ENCODE results near the gene GRHPR.

GRCh38 chr9:37392272-37392671 is 30.2 kb upstream of the GRHPR start:
- TF ChIP-seq, protein P1, sequence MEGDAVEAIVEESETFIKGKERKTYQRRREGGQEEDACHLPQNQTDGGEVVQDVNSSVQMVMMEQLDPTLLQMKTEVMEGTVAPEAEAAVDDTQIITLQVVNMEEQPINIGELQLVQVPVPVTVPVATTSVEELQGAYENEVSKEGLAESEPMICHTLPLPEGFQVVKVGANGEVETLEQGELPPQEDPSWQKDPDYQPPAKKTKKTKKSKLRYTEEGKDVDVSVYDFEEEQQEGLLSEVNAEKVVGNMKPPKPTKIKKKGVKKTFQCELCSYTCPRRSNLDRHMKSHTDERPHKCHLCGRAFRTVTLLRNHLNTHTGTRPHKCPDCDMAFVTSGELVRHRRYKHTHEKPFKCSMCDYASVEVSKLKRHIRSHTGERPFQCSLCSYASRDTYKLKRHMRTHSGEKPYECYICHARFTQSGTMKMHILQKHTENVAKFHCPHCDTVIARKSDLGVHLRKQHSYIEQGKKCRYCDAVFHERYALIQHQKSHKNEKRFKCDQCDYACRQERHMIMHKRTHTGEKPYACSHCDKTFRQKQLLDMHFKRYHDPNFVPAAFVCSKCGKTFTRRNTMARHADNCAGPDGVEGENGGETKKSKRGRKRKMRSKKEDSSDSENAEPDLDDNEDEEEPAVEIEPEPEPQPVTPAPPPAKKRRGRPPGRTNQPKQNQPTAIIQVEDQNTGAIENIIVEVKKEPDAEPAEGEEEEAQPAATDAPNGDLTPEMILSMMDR (IDR thresholded peaks at IDR 0.05) = no peak
- no peak for TF ChIP-seq POLR2A (IDR thresholded peaks at IDR 0.05)

Measured in lower leg skin (tissue), 3 donors.